DND-41 (cell line): ENCODE measurements around the gene LRP2BP.
A peak's percentile ranks its signal among the peaks of the same experiment; 100 is the strongest.

Experiments
- ATAC-seq: fragments of 200-7000 bp; cut with Tn5 transposase; 3 replicates; pipeline ENCODE4 v1.9.1; 2021; ENCODE audit warnings: low read depth; ENCODE audit not compliant: insufficient read depth
- DNase-seq: peaks from one replicate; pipeline ENCODE4 v3.0.0-alpha.2; 2020
- H2AFZ ChIP-seq: 2 replicates; pipeline ENCODE4 v1.6.0; 2012; ENCODE audit warnings: low read depth, low read length
- H3K27ac ChIP-seq: 2 replicates; pipeline ENCODE4 v1.5.1; 2012; ENCODE audit warnings: low read length, inconsistent platforms
- H3K27me3 ChIP-seq: fragments of 200-600 bp; sonication (generic); 2 replicates; pipeline ENCODE4 v1.6.0; 2012; ENCODE audit warnings: low read length, mild to moderate bottlenecking, inconsistent platforms; ENCODE audit not compliant: insufficient read depth, poor library complexity
- H3K36me3 ChIP-seq: 2 replicates; pipeline ENCODE4 v1.5.1; 2012; ENCODE audit warnings: low read length, inconsistent platforms; ENCODE audit not compliant: insufficient read depth
- H3K4me1 ChIP-seq: 2 replicates; pipeline ENCODE4 v1.5.1; 2012; ENCODE audit warnings: mild to moderate bottlenecking, low read length; ENCODE audit not compliant: insufficient read depth
- H3K4me2 ChIP-seq: 2 replicates; pipeline ENCODE4 v1.6.0; 2012; ENCODE audit warnings: mild to moderate bottlenecking, moderate library complexity, low read length, inconsistent platforms; ENCODE audit not compliant: insufficient read depth
- H3K4me3 ChIP-seq, 2 experiments: fragments of 200-600 bp in 1 of 2; shearing (Covaris generic) in 1 of 2; 2 replicates each; pipeline ENCODE4 v1.5.1; 2012 to 2016; ENCODE audit warnings: inconsistent platforms in 2 of 2, low read length in 2 of 2, mild to moderate bottlenecking in 2 of 2, low read depth in 1 of 2, moderate library complexity in 1 of 2
- H3K79me2 ChIP-seq: 2 replicates; pipeline ENCODE4 v1.6.0; 2012; ENCODE audit warnings: low read length, inconsistent platforms; ENCODE audit not compliant: insufficient read depth
- H3K9ac ChIP-seq: 2 replicates; pipeline ENCODE4 v1.6.0; 2012; ENCODE audit warnings: low read depth, mild to moderate bottlenecking, inconsistent platforms, low read length, moderate library complexity
- H3K9me3 ChIP-seq: 2 replicates; pipeline ENCODE4 v1.5.1; 2012; ENCODE audit warnings: low read length, moderate library complexity, mild to moderate bottlenecking, inconsistent platforms; ENCODE audit not compliant: insufficient read depth, severe bottlenecking
- H4K20me1 ChIP-seq: 2 replicates; pipeline ENCODE4 v1.6.0; 2012; ENCODE audit warnings: low read length; ENCODE audit not compliant: insufficient read depth
- EZH2 ChIP-seq: IDR thresholded peaks from 3 replicates; pipeline ENCODE4 v1.6.1; 2012; ENCODE audit warnings: borderline replicate concordance, low read depth, mild to moderate bottlenecking, moderate library complexity, low read length, inconsistent platforms; ENCODE audit not compliant: severe bottlenecking
- TF ChIP-seq, protein P1 (sequence below): IDR thresholded peaks from 2 replicates; pipeline ENCODE4 v1.5.1; 2012; ENCODE audit warnings: borderline replicate concordance, low read length, moderate library complexity, mild to moderate bottlenecking; ENCODE audit not compliant: poor library complexity, severe bottlenecking; ENCODE audit errors: extremely low read depth

Gene LRP2BP

DNA sequence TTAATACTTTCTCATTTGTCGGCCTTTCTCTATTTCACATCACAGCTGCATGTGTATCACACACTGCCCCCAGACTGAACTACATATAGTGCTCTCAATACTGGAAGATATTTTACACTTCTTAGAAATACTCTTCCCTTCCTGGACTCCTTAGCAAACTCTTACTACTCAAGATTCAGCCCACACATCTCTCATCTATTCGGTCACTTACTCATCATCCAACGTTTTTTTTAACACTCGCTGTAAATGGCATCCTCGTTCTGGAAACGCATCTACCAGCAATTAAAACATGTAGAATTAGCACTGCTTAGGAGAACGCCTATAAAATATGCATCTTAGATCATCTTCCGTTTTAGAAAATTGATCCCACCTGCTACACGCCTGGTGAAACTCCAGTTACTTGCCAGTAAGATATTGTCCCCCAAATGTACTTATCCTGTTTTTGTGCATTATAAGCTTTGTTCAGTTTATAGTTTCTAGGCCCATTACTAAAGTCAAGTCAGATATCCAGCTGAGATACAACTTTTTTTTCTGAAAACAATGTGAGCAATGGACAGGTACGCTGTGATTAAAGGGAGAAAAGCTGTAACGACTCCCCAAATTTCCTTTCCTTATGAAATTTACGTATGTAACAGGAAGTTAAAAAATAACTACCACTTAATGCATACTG is 1.0 kb downstream of the LRP2BP start:
- peak overlapping the region; percentile 41 to 93 for H3K4me3 ChIP-seq
- peaks cover 13% of the 10 kb centered on the region; the same call in 1 of the 2 replicates for H3K79me2 ChIP-seq
- DNase-seq (no peak), ATAC-seq (no peak)
- peak overlapping the region; percentile 53; the same call in 1 of the 2 replicates for H3K27ac ChIP-seq
- H3K4me2 ChIP-seq, result peak overlapping the region; percentile 96
- peak overlapping the region; percentile 98 for H3K9ac ChIP-seq
- H3K27me3 ChIP-seq, result no peaks in the 10 kb centered on the region
- peaks cover 41% of the 10 kb centered on the region for H3K4me1 ChIP-seq
- H2AFZ ChIP-seq, result peak overlapping the region; percentile 98
- TF ChIP-seq, protein P1, sequence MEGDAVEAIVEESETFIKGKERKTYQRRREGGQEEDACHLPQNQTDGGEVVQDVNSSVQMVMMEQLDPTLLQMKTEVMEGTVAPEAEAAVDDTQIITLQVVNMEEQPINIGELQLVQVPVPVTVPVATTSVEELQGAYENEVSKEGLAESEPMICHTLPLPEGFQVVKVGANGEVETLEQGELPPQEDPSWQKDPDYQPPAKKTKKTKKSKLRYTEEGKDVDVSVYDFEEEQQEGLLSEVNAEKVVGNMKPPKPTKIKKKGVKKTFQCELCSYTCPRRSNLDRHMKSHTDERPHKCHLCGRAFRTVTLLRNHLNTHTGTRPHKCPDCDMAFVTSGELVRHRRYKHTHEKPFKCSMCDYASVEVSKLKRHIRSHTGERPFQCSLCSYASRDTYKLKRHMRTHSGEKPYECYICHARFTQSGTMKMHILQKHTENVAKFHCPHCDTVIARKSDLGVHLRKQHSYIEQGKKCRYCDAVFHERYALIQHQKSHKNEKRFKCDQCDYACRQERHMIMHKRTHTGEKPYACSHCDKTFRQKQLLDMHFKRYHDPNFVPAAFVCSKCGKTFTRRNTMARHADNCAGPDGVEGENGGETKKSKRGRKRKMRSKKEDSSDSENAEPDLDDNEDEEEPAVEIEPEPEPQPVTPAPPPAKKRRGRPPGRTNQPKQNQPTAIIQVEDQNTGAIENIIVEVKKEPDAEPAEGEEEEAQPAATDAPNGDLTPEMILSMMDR, result no peak
- no peak for TF ChIP-seq EZH2
- H4K20me1 ChIP-seq, result no peaks in the 10 kb centered on the region
- peaks cover 10% of the 10 kb centered on the region for H3K36me3 ChIP-seq
- no peaks in the 10 kb centered on the region for H3K9me3 ChIP-seq

DNA sequence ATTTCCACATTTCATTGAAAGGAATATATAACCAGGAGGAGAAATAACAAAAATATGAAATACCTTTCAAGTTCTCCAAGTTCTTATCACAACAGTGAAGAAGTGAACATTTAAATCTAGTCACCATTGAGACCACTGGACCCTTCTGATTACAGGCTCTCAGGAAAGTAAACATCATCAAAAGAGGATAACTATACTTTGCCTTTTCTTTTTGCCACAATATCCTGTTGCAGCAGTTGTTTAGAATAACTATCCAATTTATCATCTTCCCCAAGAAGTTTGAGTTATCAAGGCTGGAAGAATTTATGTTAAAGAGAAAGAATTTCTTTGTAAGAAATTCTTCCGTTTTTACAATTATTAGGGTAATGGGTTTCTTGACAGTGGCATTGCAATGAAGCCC is 3.6 kb downstream of the LRP2BP start:
- H3K9me3 ChIP-seq, result no peaks in the 10 kb centered on the region
- TF ChIP-seq, protein P1, result no peak
- no peak for TF ChIP-seq EZH2

DNA sequence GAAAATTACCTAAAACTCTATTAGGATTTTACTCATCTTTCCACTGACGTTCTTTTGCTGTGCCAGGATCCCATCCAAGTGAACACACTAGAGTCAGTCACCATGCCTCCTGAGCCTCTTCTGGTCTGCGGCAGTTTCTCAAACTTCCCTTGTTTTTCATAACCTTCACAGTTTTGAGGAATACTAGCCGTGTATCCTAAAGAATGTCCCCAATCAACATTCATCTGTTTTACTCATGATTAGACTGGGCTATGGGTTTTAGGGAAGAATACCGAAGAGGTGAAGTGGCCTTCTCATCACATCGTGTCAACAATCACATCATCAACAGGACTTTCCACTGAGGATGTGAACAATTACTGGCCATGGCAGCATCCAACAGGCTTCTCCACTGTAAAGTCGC is 4.8 kb downstream of the LRP2BP start:
- Histone ChIP-seq H3K27ac (no peak overlapping the region), H3K4me3 (no peak overlapping the region)

More for the DNA sequence above, 3.6 kb downstream of the LRP2BP start:
- H3K4me3 ChIP-seq, result no peak overlapping the region
- peaks cover 12% of the 10 kb centered on the region; the same call in 1 of the 2 replicates for H3K79me2 ChIP-seq
- no peak for ATAC-seq
- H3K4me2 ChIP-seq, result no peak overlapping the region
- no peak overlapping the region for H3K27ac ChIP-seq
- no peaks in the 10 kb centered on the region for H4K20me1 ChIP-seq
- H2AFZ ChIP-seq, result no peak overlapping the region
- H3K27me3 ChIP-seq, result no peaks in the 10 kb centered on the region
- H3K9ac ChIP-seq, result no peak overlapping the region
- DNase-seq, result no peak
- no peaks in the 10 kb centered on the region; the same call in 1 of the 2 replicates for H3K36me3 ChIP-seq
- H3K4me1 ChIP-seq, result peaks cover 32% of the 10 kb centered on the region

DNA sequence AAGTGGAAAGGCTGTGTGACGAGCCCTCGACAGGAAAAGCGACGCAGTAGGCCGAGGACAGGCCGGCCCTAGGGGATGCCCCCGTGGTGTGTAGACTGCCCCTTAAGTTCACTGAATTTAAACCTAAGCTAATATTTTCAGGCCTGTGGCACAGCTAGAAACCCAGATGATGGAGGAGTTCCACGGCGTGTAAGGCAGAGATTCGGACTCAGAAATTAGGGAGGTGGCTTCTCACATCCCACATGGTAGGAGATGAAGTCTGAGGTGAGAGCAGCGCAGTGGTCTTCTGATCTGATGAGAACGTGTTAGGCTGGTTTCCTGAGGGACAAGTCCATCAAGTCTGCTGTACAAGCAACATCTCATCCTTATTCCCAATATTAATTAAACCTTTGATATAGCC is 7.8 kb downstream of the LRP2BP start:
- no peaks in the 10 kb centered on the region for H4K20me1 ChIP-seq
- no peak overlapping the region for H3K27ac ChIP-seq
- no peaks in the 10 kb centered on the region for H3K36me3 ChIP-seq
- H3K79me2 ChIP-seq, result no peaks in the 10 kb centered on the region
- no peaks in the 10 kb centered on the region for H3K4me1 ChIP-seq
- H3K9ac ChIP-seq, result no peak overlapping the region
- DNase-seq (no peak), ATAC-seq (no peak)
- no peaks in the 10 kb centered on the region for H3K27me3 ChIP-seq
- H3K4me3 ChIP-seq, result no peak overlapping the region
- TF ChIP-seq, protein P1, result no peak
- no peak for TF ChIP-seq EZH2
- H2AFZ ChIP-seq, result no peak overlapping the region
- H3K4me2 ChIP-seq, result no peak overlapping the region
- no peaks in the 10 kb centered on the region for H3K9me3 ChIP-seq

More for the DNA sequence above, 4.8 kb downstream of the LRP2BP start:
- Histone ChIP-seq H3K36me3 (no peaks in the 10 kb centered on the region; the same call in 1 of the 2 replicates), H2AFZ (no peak overlapping the region), H3K79me2 (peaks cover 8% of the 10 kb centered on the region; the same call in 1 of the 2 replicates), H4K20me1 (no peaks in the 10 kb centered on the region), H3K27me3 (no peaks in the 10 kb centered on the region), H3K9ac (no peak overlapping the region), H3K9me3 (no peaks in the 10 kb centered on the region), H3K4me2 (no peak overlapping the region), H3K4me1 (peaks cover 23% of the 10 kb centered on the region)
- DNase-seq, result no peak
- no peak for ATAC-seq
- TF ChIP-seq EZH2, result no peak
